Common myeloid progenitor, CD34-positive (primary cell): ENCODE results near the gene XRCC6. TPM values are rescaled to one million over a fixed set of nuclear protein-coding genes. Genes with fewer than 3 reads are reported as not detected.
"Not testable (repeated sequence)": the region's sequence is repeated elsewhere in the genome, so short reads cannot be mapped to it uniquely, and the experiment has no call there.

Experiments
- CTCF ChIA-PET: fragments of 350-600 bp; sonication (Branson Sonifier 250); formaldehyde crosslinking; loops from one replicate; lab custom pipeline; 2021; ENCODE audit warnings: antibody characterized with exemption; lab: Charles Lee
- POLR2A ChIA-PET: fragments of 350-600 bp; sonication (Branson Sonifier 250); formaldehyde crosslinking; loops from one replicate; lab custom pipeline; 2021; ENCODE audit warnings: antibody characterized with exemption; lab: Charles Lee
- DNase-seq, 3 donors: peaks; one replicate each; pipeline versions ENCODE4 v3.0.0 to v3.0.0-alpha.2; 2013
- H3K27ac ChIP-seq, 2 experiments: 1 replicate in 1 of 2; 2 replicates in 1 of 2; pipeline ENCODE4 v1.7.0; 2013; ENCODE audit warnings: inconsistent platforms in 2 of 2, low read length in 2 of 2, mild to moderate bottlenecking in 2 of 2, low read depth in 1 of 2, moderate library complexity in 1 of 2; ENCODE audit not compliant: severe bottlenecking in 2 of 2, insufficient read depth in 1 of 2, poor library complexity in 1 of 2
- H3K27me3 ChIP-seq, 5 experiments: replicated peaks in 2 of 5; 1 replicate in 3 of 5; 2 replicates in 2 of 5; pipeline versions ENCODE4 v1.6.1 to v1.7.0; 2013; ENCODE audit warnings: low read length in 4 of 5, mild to moderate bottlenecking in 2 of 5, moderate library complexity in 2 of 5, inconsistent platforms in 1 of 5; ENCODE audit not compliant: insufficient read depth in 5 of 5, control insufficient read depth in 4 of 5
- H3K36me3 ChIP-seq, 4 experiments: 1 replicate in 2 of 4; 2 replicates in 2 of 4; pipeline versions ENCODE4 v1.6.1 to v1.7.0; 2013; ENCODE audit warnings: low read length in 3 of 4, control low read depth in 1 of 4, mild to moderate bottlenecking in 1 of 4; ENCODE audit not compliant: control insufficient read depth in 4 of 4, insufficient read depth in 4 of 4
- H3K4me1 ChIP-seq, 4 experiments: 1 replicate in 3 of 4; 2 replicates in 1 of 4; pipeline versions ENCODE4 v1.6.1 to v1.7.1; 2013; ENCODE audit warnings: low read length in 3 of 4, mild to moderate bottlenecking in 3 of 4, control low read depth in 1 of 4, inconsistent platforms in 1 of 4, moderate library complexity in 1 of 4; ENCODE audit not compliant: control insufficient read depth in 4 of 4, insufficient read depth in 4 of 4; ENCODE audit errors: control extremely low read depth in 1 of 4
- H3K4me3 ChIP-seq, 7 experiments: 1 replicate in 4 of 7; 2 replicates in 3 of 7; pipeline versions ENCODE4 v1.5.1 to v1.7.0; 2013; ENCODE audit warnings: mild to moderate bottlenecking in 7 of 7, low read length in 6 of 7, moderate library complexity in 6 of 7, inconsistent platforms in 2 of 7, low read depth in 2 of 7, control low read depth in 1 of 7; ENCODE audit not compliant: insufficient read depth in 4 of 7, control insufficient read depth in 1 of 7; ENCODE audit errors: extremely low read depth in 1 of 7
- H3K9me3 ChIP-seq, 5 experiments: 1 replicate in 4 of 5; 2 replicates in 1 of 5; pipeline versions ENCODE4 v1.6.1 to v1.7.1; 2013; ENCODE audit warnings: low read length in 4 of 5, mild to moderate bottlenecking in 2 of 5, inconsistent platforms in 1 of 5, low read depth in 1 of 5, moderate library complexity in 1 of 5; ENCODE audit not compliant: control insufficient read depth in 4 of 5, insufficient read depth in 2 of 5; ENCODE audit errors: control extremely low read depth in 1 of 5
- WGBS: methylation state at CpG from one replicate; pipeline ENCODE4 v1.1.5; 2013; ENCODE audit not compliant: insufficient coverage; 5-methylcytosine and 5-hydroxymethylcytosine counted together
- polyA plus RNA-seq: library from polyadenylated mRNA; unstranded; fragments of 120-200 nt; gene quantifications from one replicate; pipeline ENCODE4 v1.2.1, GENCODE V29; 2013

Gene XRCC6
- 222 TPM for polyA plus RNA-seq

GRCh38 chr22:41621099-41621910, at the start of gene XRCC6:
Gene XRCC6, plus strand, starts transcription at chr22:41621295. Its CDS starts 710 bp downstream, at chr22:41622005.
- peak within 1 kb of the TSS; percentile 93 to 98 for H3K27ac ChIP-seq
- H3K4me1 ChIP-seq: peaks cover 12 to 27% (median 22%) of the 10 kb centered on the region in 4 experiments

GRCh38 chr22:41571786-41572185, 49.3 kb upstream of the XRCC6 start:
- Histone ChIP-seq H3K4me1 (no peaks in the 10 kb centered on the region), H3K27ac (no peak overlapping the region), H3K36me3 (no peaks in the 10 kb centered on the region), H3K27me3 (peaks cover 0 to 11% (median 5%) of the 10 kb centered on the region in 5 experiments), H3K9me3 (no peaks in the 10 kb centered on the region), H3K4me3 (no peak overlapping the region)
- CTCF ChIA-PET: interaction anchor here (1.2 to 1.3 kb wide), 2 partner anchors 10 to 27 kb away, joined by 3 to 4 read pairs; no protein-coding TSS in a partner anchor
- 95% methylated on average over 10 of the region's 14 CpGs for WGBS
- no peak for DNase-seq
- POLR2A ChIA-PET: no interaction called here

More at GRCh38 chr22:41621099-41621910, at the start of gene XRCC6:
- WGBS: under 1% methylated on average over 41 of the region's 70 CpGs
- CTCF ChIA-PET: interaction anchor here (0.6 to 1.6 kb wide), 4 partner anchors 13 to 939 kb away, joined by 3 to 4 read pairs (median 4); no protein-coding TSS in a partner anchor
- Histone ChIP-seq H3K36me3 (peaks cover 0 to 26% (median 14%) of the 10 kb centered on the region in 4 experiments), H3K4me3 (peak within 1 kb of the TSS; percentile 65 to 98 (median 88)), H3K9me3 (no peaks in the 10 kb centered on the region), H3K27me3 (peaks cover 0 to 23% (median 7%) of the 10 kb centered on the region in 5 experiments)
- DNase-seq: peak; percentile 99 to 100 (median 100)
- POLR2A ChIA-PET: interaction anchor here (0.7 to 1.0 kb wide), 2 partner anchors 64 to 185 kb away, joined by 3 read pairs; no protein-coding TSS in a partner anchor

- CTCF ChIA-PET: interaction anchor here (0.9 to 1.2 kb wide), 2 partner anchors 25 to 29 kb away, joined by 3 to 4 read pairs; no protein-coding TSS in a partner anchor
- POLR2A ChIA-PET, DNase-seq, H3K27ac ChIP-seq, H3K36me3 ChIP-seq, H3K4me1 ChIP-seq, H3K4me3 ChIP-seq, H3K9me3 ChIP-seq, H3K27me3 ChIP-seq: not testable (repeated sequence)
- WGBS: 100% methylated on average over 3 of the region's 3 CpGs
Observed at GRCh38 chr22:41572305-41572704, 48.8 kb upstream of the XRCC6 start.

- WGBS: 97% methylated on average over 11 of the region's 11 CpGs
- POLR2A ChIA-PET: no interaction called here
- CTCF ChIA-PET: interaction anchor here (0.9 to 1.7 kb wide), 4 partner anchors 11 to 26 kb away, joined by 3 to 6 read pairs (median 4); no protein-coding TSS in a partner anchor
- H3K4me1 ChIP-seq: no peaks in the 10 kb centered on the region
- peaks cover 0 to 7% (median 0%) of the 10 kb centered on the region in 5 experiments for H3K27me3 ChIP-seq
- H3K4me3 ChIP-seq: no peak overlapping the region
- peaks cover 0 to 6% (median 0%) of the 10 kb centered on the region in 4 experiments for H3K36me3 ChIP-seq
- H3K9me3 ChIP-seq: no peaks in the 10 kb centered on the region
- H3K27ac ChIP-seq: no peak overlapping the region
- no peak for DNase-seq
Observed at GRCh38 chr22:41573677-41574076, 47.4 kb upstream of the XRCC6 start.

- 97% methylated on average over 16 of the region's 26 CpGs for WGBS
- ChIA-PET POLR2A (no interaction called here), CTCF (interaction anchor here (1.1 kb wide), 1 partner anchor 22 kb away, joined by 5 read pairs; no protein-coding TSS in a partner anchor)
- H3K4me1 ChIP-seq: no peaks in the 10 kb centered on the region
- H3K27me3 ChIP-seq: peaks cover 0 to 7% (median 0%) of the 10 kb centered on the region in 5 experiments
- H3K9me3 ChIP-seq: no peaks in the 10 kb centered on the region
- no peak overlapping the region for H3K4me3 ChIP-seq
- H3K27ac ChIP-seq: no peak overlapping the region
- no peak for DNase-seq
- H3K36me3 ChIP-seq: peaks cover 0 to 6% (median 2%) of the 10 kb centered on the region in 4 experiments
Observed at GRCh38 chr22:41574847-41575381, 46.2 kb upstream of the XRCC6 start.

GRCh38 chr22:41575533-41575932, 45.6 kb upstream of the XRCC6 start:
- H3K4me1 ChIP-seq: no peaks in the 10 kb centered on the region
- ChIA-PET CTCF (interaction anchor here (1.7 to 8.2 kb wide), 3 partner anchors 14 to 23 kb away, joined by 9 to 82 read pairs (median 10); partner anchors contain the start of gene PMM1), POLR2A (no interaction called here)
- WGBS: 100% methylated on average over 8 of the region's 15 CpGs
- no peak overlapping the region for H3K27ac ChIP-seq
- H3K4me3 ChIP-seq: no peak overlapping the region
- H3K36me3 ChIP-seq: peaks cover 0 to 6% (median 2%) of the 10 kb centered on the region in 4 experiments
- H3K9me3 ChIP-seq: no peaks in the 10 kb centered on the region
- no peak for DNase-seq
- H3K27me3 ChIP-seq: peaks cover 0 to 4% (median 0%) of the 10 kb centered on the region in 5 experiments
